H1 (cell line): ENCODE data around the gene PTPRG. TPM values are rescaled to one million over a fixed set of nuclear protein-coding genes. Genes with fewer than 3 reads are reported as not detected.

Source experiments
- SIN3A ChIP-seq, 2 experiments: IDR thresholded peaks in 1 of 2; conservative IDR thresholded peaks in 1 of 2; 2 replicates each; pipeline ENCODE4 v1.6.1; 2011 to 2012; ENCODE audit warnings: low read length in 2 of 2, improper control_type of control experiment in 1 of 2, low read depth in 1 of 2, mild to moderate bottlenecking in 1 of 2
- SIRT6 ChIP-seq: IDR thresholded peaks from one replicate; pipeline ENCODE4 v1.7.1; 2012; ENCODE audit warnings: low read length, inconsistent platforms
- SRF ChIP-seq: IDR thresholded peaks from 2 replicates; pipeline ENCODE4 v1.6.1; 2011; ENCODE audit warnings: mild to moderate bottlenecking, low read depth, low read length, moderate library complexity
- polyA plus RNA-seq, 7 experiments: library from polyadenylated mRNA; depleted of rRNA in 3 of 7; stranded (reverse) in 5 of 7; unstranded in 2 of 7; fragments of >200 nt in 5 of 7; fragments of 200-250 nt in 2 of 7; gene quantifications; 1 replicate in 5 of 7; 2 replicates in 1 of 7; 4 replicates in 1 of 7; pipeline versions ENCODE4 v1.2.1 to v1.2.3, GENCODE V29; 2011 to 2013; ENCODE audit warnings: missing spikeins in 2 of 7, mixed read lengths in 2 of 7
- total RNA-seq: library from RNA; stranded (reverse); fragmentation: NEBNext Ultra II Directional; extraction: Animal tissue kit (Norgen Biotek cat#: 25700); gene quantifications from 2 replicates; pipeline ENCODE4 v1.2.1, GENCODE V29; 2021

The PTPRG gene
- total and polyA plus RNA-seq, 2 of the 8 experiments (the other 6 are each of a cell fraction or from before 2014, with no cell fraction given), result 23.3 to 96.2 TPM

GRCh38 chr3:61989681-61990080 lies 428.3 kb downstream of the PTPRG start (continued):
- TF ChIP-seq SIN3A (conservative IDR thresholded peaks at IDR 0.05 in 1 of 2, IDR thresholded peaks at IDR 0.05 in 1 of 2; ENCODE audit: low read depth in 1 of 2, low read length in 2 of 2), result no peak
- TF ChIP-seq SIRT6, result no peak
- no peak for TF ChIP-seq SRF
